ENCODE measurements around the gene BRD2.
A peak's percentile ranks its signal among the peaks of the same experiment; 100 is the strongest.

DNA sequence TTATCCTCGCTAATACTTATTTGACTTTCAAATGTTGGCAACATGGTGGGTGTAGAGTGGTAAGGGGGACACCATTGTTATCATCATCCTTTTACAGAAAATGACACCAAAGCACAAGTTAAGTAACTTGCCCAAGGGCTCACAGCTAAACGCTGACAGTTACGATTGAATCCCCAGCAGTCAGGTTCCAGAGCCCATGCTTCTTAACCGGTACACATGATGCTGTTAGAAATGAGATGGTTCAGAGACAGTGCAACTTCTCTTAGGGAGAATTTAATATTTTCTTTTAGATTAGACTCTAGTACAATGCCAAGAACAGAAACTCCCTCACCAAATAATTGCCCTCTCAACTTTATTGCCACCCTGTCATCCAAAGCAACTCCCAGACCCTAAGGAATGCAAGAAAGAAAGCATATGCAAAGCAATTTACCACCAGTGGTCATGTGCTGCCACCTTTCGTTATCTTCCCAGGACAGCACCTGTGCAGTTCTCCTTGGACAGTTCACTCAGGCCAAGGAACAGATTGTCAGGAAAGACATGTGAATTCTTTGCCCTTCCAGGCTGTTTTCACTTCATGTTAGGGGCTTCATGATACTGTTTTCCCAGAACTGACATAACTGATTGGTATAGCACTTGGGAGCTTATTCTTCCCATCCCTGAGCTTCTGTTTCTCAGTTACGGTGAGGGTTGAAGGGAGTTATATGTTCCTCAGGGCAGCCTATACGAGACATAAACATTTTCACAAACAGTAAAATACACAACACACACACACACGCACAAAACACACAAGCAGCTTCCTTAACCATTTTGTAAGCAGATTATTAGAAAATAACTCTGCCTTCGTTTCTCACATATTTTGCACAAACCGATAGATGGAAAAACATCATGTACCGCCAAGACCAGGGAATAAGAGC is 20.6 kb upstream of the BRD2 start:
- TF ChIP-seq, protein P1, sequence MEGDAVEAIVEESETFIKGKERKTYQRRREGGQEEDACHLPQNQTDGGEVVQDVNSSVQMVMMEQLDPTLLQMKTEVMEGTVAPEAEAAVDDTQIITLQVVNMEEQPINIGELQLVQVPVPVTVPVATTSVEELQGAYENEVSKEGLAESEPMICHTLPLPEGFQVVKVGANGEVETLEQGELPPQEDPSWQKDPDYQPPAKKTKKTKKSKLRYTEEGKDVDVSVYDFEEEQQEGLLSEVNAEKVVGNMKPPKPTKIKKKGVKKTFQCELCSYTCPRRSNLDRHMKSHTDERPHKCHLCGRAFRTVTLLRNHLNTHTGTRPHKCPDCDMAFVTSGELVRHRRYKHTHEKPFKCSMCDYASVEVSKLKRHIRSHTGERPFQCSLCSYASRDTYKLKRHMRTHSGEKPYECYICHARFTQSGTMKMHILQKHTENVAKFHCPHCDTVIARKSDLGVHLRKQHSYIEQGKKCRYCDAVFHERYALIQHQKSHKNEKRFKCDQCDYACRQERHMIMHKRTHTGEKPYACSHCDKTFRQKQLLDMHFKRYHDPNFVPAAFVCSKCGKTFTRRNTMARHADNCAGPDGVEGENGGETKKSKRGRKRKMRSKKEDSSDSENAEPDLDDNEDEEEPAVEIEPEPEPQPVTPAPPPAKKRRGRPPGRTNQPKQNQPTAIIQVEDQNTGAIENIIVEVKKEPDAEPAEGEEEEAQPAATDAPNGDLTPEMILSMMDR (IDR thresholded peaks at IDR 0.05) = peak in 4 of 5 experiments; percentile 21 to 37 (median 28)
- no peak for TF ChIP-seq POLR2A (IDR thresholded peaks at IDR 0.05)
